Measurements from ENCODE around the gene SHLD2.
"Not testable (repeated sequence)": the region's sequence is repeated elsewhere in the genome, so short reads cannot be mapped to it uniquely, and the experiment has no call there.

The SHLD2 gene

GRCh38 chr10:87084291-87084782 lies 10.7 kb upstream of the SHLD2 start:
- DNase-seq: not testable (repeated sequence)

- DNase-seq: no peak
Measured at GRCh38 chr10:87085537-87085936, 9.5 kb upstream of the SHLD2 start.

- DNase-seq: no peak
Measured at GRCh38 chr10:87089746-87090145, 5.3 kb upstream of the SHLD2 start.

GRCh38 chr10:87090779-87091178 lies 4.2 kb upstream of the SHLD2 start:
- DNase-seq: no peak

- DNase-seq: no peak
Measured at GRCh38 chr10:87092376-87092860, 2.6 kb upstream of the SHLD2 start.

- peak; percentile 14 for DNase-seq
Measured at GRCh38 chr10:87092861-87093631, 2.0 kb upstream of the SHLD2 start.

- DNase-seq: peak; percentile 72
Measured at GRCh38 chr10:87093632-87094372, 1.2 kb upstream of the SHLD2 start.

GRCh38 chr10:87095236-87095945 lies 385 bp downstream of the SHLD2 start:
- DNase-seq: peak; percentile 89

GRCh38 chr10:87101996-87102395 lies 7.0 kb downstream of the SHLD2 start:
- no peak for DNase-seq

GRCh38 chr10:87104727-87105126 lies 9.7 kb downstream of the SHLD2 start:
- DNase-seq: not testable (repeated sequence)

- DNase-seq: no peak
Measured at GRCh38 chr10:87105446-87106124, 10.6 kb downstream of the SHLD2 start.

- DNase-seq: not testable (repeated sequence)
Measured at GRCh38 chr10:87118122-87118521, 23.1 kb downstream of the SHLD2 start.

- not testable (repeated sequence) for DNase-seq
Measured at GRCh38 chr10:87119029-87119428, 24.0 kb downstream of the SHLD2 start.

- DNase-seq: not testable (repeated sequence)
Measured at GRCh38 chr10:87123351-87123750, 28.3 kb downstream of the SHLD2 start.

GRCh38 chr10:87127048-87127447 lies 32.0 kb downstream of the SHLD2 start:
- not testable (repeated sequence) for DNase-seq

- DNase-seq: not testable (repeated sequence)
Measured at GRCh38 chr10:87127607-87128156, 32.7 kb downstream of the SHLD2 start.

- not testable (repeated sequence) for DNase-seq
Measured at GRCh38 chr10:87132176-87132575, 37.2 kb downstream of the SHLD2 start.

- DNase-seq: not testable (repeated sequence)
Measured at GRCh38 chr10:87133936-87134335, 38.9 kb downstream of the SHLD2 start.

GRCh38 chr10:87134440-87134839 lies 39.4 kb downstream of the SHLD2 start:
- DNase-seq: not testable (repeated sequence)

GRCh38 chr10:87137478-87137877 lies 42.5 kb downstream of the SHLD2 start:
- DNase-seq: not testable (repeated sequence)

GRCh38 chr10:87142230-87143108 lies 47.5 kb downstream of the SHLD2 start:
- DNase-seq: not testable (repeated sequence)

Measured in NCI-H146 (cell line).